H9 (cell line): Measurements from ENCODE around the gene MVD. TPM values are rescaled to one million over a fixed set of nuclear protein-coding genes. Genes with fewer than 3 reads are reported as not detected.
A peak's percentile ranks its signal among the peaks of the same experiment; 100 is the strongest.

Experiments
- DNase-seq: peaks from one replicate; pipeline ENCODE4 v3.0.0-alpha.2; 2017
- H2AFZ ChIP-seq: one replicate; pipeline ENCODE4 v1.6.1; 2013; ENCODE audit warnings: mild to moderate bottlenecking, low read length, control low read depth, moderate library complexity
- H2AK5ac ChIP-seq: 2 replicates; pipeline ENCODE4 v1.6.1; 2013; ENCODE audit warnings: low read length, control low read depth, mixed read lengths; ENCODE audit not compliant: insufficient read length
- H2BK120ac ChIP-seq: one replicate; pipeline ENCODE4 v1.6.1; 2013; ENCODE audit warnings: low read depth, mild to moderate bottlenecking, low read length, control low read depth, inconsistent platforms; ENCODE audit not compliant: poor library complexity, severe bottlenecking
- H2BK12ac ChIP-seq: 2 replicates; pipeline ENCODE4 v1.6.1; 2013; ENCODE audit warnings: low read length, control low read depth, mixed read lengths, low read depth; ENCODE audit not compliant: insufficient read length
- H2BK15ac ChIP-seq: 2 replicates; pipeline ENCODE4 v1.6.1; 2013; ENCODE audit warnings: low read depth, low read length, control low read depth
- H2BK20ac ChIP-seq: one replicate; pipeline ENCODE4 v1.6.1; 2013; ENCODE audit warnings: low read depth, mild to moderate bottlenecking, low read length, control low read depth, inconsistent platforms; ENCODE audit not compliant: poor library complexity, severe bottlenecking
- H2BK5ac ChIP-seq: 2 replicates; pipeline ENCODE4 v1.6.1; 2013; ENCODE audit warnings: low read length, control low read depth, mixed read lengths; ENCODE audit not compliant: insufficient read length
- H3K14ac ChIP-seq: 2 replicates; pipeline ENCODE4 v1.6.1; 2013; ENCODE audit warnings: low read length, control low read depth; ENCODE audit not compliant: insufficient read depth
- H3K18ac ChIP-seq: 2 replicates; pipeline ENCODE4 v1.6.1; 2013; ENCODE audit warnings: low read depth, mild to moderate bottlenecking, mixed read lengths, low read length, control low read depth; ENCODE audit not compliant: insufficient read length
- H3K23ac ChIP-seq: 2 replicates; pipeline ENCODE4 v1.6.1; 2013; ENCODE audit warnings: low read length, control low read depth, mixed read lengths, low read depth; ENCODE audit not compliant: insufficient read length
- H3K23me2 ChIP-seq: 2 replicates; pipeline ENCODE4 v1.6.1; 2013; ENCODE audit warnings: low read depth, mild to moderate bottlenecking, mixed read lengths, low read length, control low read depth; ENCODE audit not compliant: insufficient read length, poor library complexity, severe bottlenecking
- H3K27ac ChIP-seq: 2 replicates; pipeline ENCODE4 v1.5.1; 2013; ENCODE audit warnings: low read length, control low read depth, mixed read lengths, low read depth; ENCODE audit not compliant: insufficient read length
- H3K27me3 ChIP-seq: 2 replicates; pipeline ENCODE4 v1.6.1; 2013; ENCODE audit warnings: low read length, control low read depth, inconsistent platforms; ENCODE audit not compliant: insufficient read depth
- H3K4ac ChIP-seq: 2 replicates; pipeline ENCODE4 v1.6.1; 2013; ENCODE audit warnings: low read depth, mild to moderate bottlenecking, control low read depth, inconsistent platforms, low read length, moderate library complexity
- H3K4me1 ChIP-seq: 2 replicates; pipeline ENCODE4 v1.6.1; 2013; ENCODE audit warnings: low read length, control low read depth, inconsistent platforms; ENCODE audit not compliant: insufficient read depth
- H3K4me2 ChIP-seq: 2 replicates; pipeline ENCODE4 v1.6.1; 2013; ENCODE audit warnings: low read length, control low read depth, mixed read lengths; ENCODE audit not compliant: insufficient read length, insufficient read depth
- H3K56ac ChIP-seq: 2 replicates; pipeline ENCODE4 v1.6.1; 2013; ENCODE audit warnings: low read depth, mild to moderate bottlenecking, mixed read lengths, low read length, control low read depth; ENCODE audit not compliant: insufficient read length
- H3K79me1 ChIP-seq: 2 replicates; pipeline ENCODE4 v1.6.1; 2013; ENCODE audit warnings: low read depth, mild to moderate bottlenecking, moderate library complexity, low read length, control low read depth, inconsistent platforms; ENCODE audit not compliant: insufficient read depth, poor library complexity, severe bottlenecking
- H3K79me2 ChIP-seq: 2 replicates; pipeline ENCODE4 v1.6.1; 2013; ENCODE audit warnings: low read length, control low read depth, inconsistent platforms; ENCODE audit not compliant: insufficient read depth
- H3K9ac ChIP-seq: 2 replicates; pipeline ENCODE4 v1.6.1; 2013; ENCODE audit warnings: low read length, control low read depth, mixed read lengths; ENCODE audit not compliant: insufficient read length; ENCODE audit errors: extremely low read depth
- H3K9me3 ChIP-seq: one replicate; pipeline ENCODE4 v1.6.1; 2013; ENCODE audit warnings: low read depth, low read length, inconsistent platforms; ENCODE audit not compliant: control insufficient read depth
- H3T11ph ChIP-seq: one replicate; pipeline ENCODE4 v1.6.1; 2013; ENCODE audit warnings: mild to moderate bottlenecking, low read length, control low read depth, inconsistent platforms
- H4K20me1 ChIP-seq: one replicate; pipeline ENCODE4 v1.6.1; 2013; ENCODE audit not compliant: control insufficient read depth, insufficient read length, insufficient read depth
- H4K5ac ChIP-seq: 2 replicates; pipeline ENCODE4 v1.6.1; 2013; ENCODE audit warnings: low read depth, mild to moderate bottlenecking, mixed read lengths, low read length, control low read depth; ENCODE audit not compliant: insufficient read length
- H4K8ac ChIP-seq: replicated peaks from 2 replicates; pipeline ENCODE4 v1.6.1; 2013; ENCODE audit warnings: low read length, control low read depth, mixed read lengths, low read depth; ENCODE audit not compliant: insufficient read length
- H4K91ac ChIP-seq: 2 replicates; pipeline ENCODE4 v1.6.1; 2013; ENCODE audit warnings: low read depth, mild to moderate bottlenecking, moderate library complexity, mixed read lengths, low read length, control low read depth; ENCODE audit not compliant: insufficient read length
- H3K27ac Mint-ChIP-seq, 3 experiments: 2 replicates in 2 of 3; 3 replicates in 1 of 3; pipeline ENCODE4 v1.8.0; 2020 to 2021; ENCODE audit warnings: mixed read lengths in 3 of 3, mild to moderate bottlenecking in 1 of 3, moderate library complexity in 1 of 3
- H3K27me3 Mint-ChIP-seq: 2 replicates; pipeline ENCODE4 v1.8.0; 2021; ENCODE audit warnings: low read depth, mild to moderate bottlenecking, moderate library complexity, mixed read lengths
- H3K36me3 Mint-ChIP-seq, 3 experiments: 2 replicates in 2 of 3; 3 replicates in 1 of 3; pipeline ENCODE4 v1.8.0; 2020 to 2021; ENCODE audit warnings: low read depth in 3 of 3, mixed read lengths in 3 of 3; ENCODE audit not compliant: insufficient read depth in 1 of 3
- H3K4me1 Mint-ChIP-seq, 2 experiments: 2 replicates each; pipeline ENCODE4 v1.8.0; 2020; ENCODE audit warnings: mixed read lengths in 2 of 2
- H3K4me3 Mint-ChIP-seq, 2 experiments: 2 replicates in 1 of 2; 3 replicates in 1 of 2; pipeline ENCODE4 v1.8.0; 2020 to 2021; ENCODE audit warnings: mild to moderate bottlenecking in 2 of 2, mixed read lengths in 2 of 2, moderate library complexity in 1 of 2
- H3K9me3 Mint-ChIP-seq, 2 experiments: 2 replicates in 1 of 2; 3 replicates in 1 of 2; pipeline ENCODE4 v1.8.0; 2020; ENCODE audit warnings: mild to moderate bottlenecking in 2 of 2, mixed read lengths in 2 of 2, moderate library complexity in 1 of 2
- CTCF ChIP-seq: fragments of 200-600 bp; sonication (generic); conservative IDR thresholded peaks from 3 replicates; pipeline ENCODE4 v1.8.0; 2021; ENCODE audit warnings: antibody characterized with exemption, mild to moderate bottlenecking
- WGBS: extraction: QIAGEN DNeasy Blood & Tissue Kit; methylation state at CpG from one replicate; pipeline ENCODE4 v1.1.7; 2013; ENCODE audit warnings: missing lambda C conversion rate, low lambda C conversion rate, mixed read lengths; ENCODE audit not compliant: insufficient read length; ENCODE audit errors: extremely low coverage; 5-methylcytosine and 5-hydroxymethylcytosine counted together
- total RNA-seq: library from RNA; stranded (reverse); gene quantifications from 2 replicates; pipeline ENCODE4 v1.2.1, GENCODE V29; 2021

MVD gene
- total RNA-seq, 1 experiment from 2014 or later, result 53.2 TPM

- H2BK5ac ChIP-seq, result no peak overlapping the region
- no peak overlapping the region for H3K27ac ChIP-seq
- H3T11ph ChIP-seq, result no peak overlapping the region
- no peaks in the 10 kb centered on the region; the same call in 1 of the 2 replicates for H3K27me3 ChIP-seq
- H4K91ac ChIP-seq, result no peak overlapping the region
- H2BK15ac ChIP-seq, result no peak overlapping the region
- H3K23me2 ChIP-seq, result peaks cover 9% of the 10 kb centered on the region
- peak; percentile 84 for DNase-seq
- H2BK20ac ChIP-seq, result no peak overlapping the region
- peak; percentile 74 for TF ChIP-seq CTCF
- no CpG with 5 or more reads among the region's 31 CpGs for WGBS
- no peak overlapping the region for H3K4ac ChIP-seq
- no peak overlapping the region for H3K4me2 ChIP-seq
- no peak overlapping the region for H2AK5ac ChIP-seq
- H3K27me3 Mint-ChIP-seq, result peaks cover 4% of the 10 kb centered on the region
- no peak overlapping the region for H2BK120ac ChIP-seq
- H3K9me3 Mint-ChIP-seq, result no peaks in the 10 kb centered on the region
- H3K4me3 Mint-ChIP-seq, result no peak overlapping the region; a peak in 1 of 5 replicates
- H2AFZ ChIP-seq, result no peak overlapping the region
- H3K4me1 ChIP-seq, result no peaks in the 10 kb centered on the region
- H3K56ac ChIP-seq, result no peak overlapping the region
- no peaks in the 10 kb centered on the region for H4K20me1 ChIP-seq
- H3K23ac ChIP-seq, result no peak overlapping the region
- H3K18ac ChIP-seq, result no peak overlapping the region
- no peak overlapping the region for H3K14ac ChIP-seq
- H3K4me1 Mint-ChIP-seq, result peaks cover 7 to 8% of the 10 kb centered on the region in 2 experiments; a peak in 3 of 4 replicates
- H3K9me3 ChIP-seq, result no peaks in the 10 kb centered on the region
- H3K9ac ChIP-seq, result no peak overlapping the region
- H3K36me3 Mint-ChIP-seq, result peaks cover 0 to 2% (median 0%) of the 10 kb centered on the region in 3 experiments; a peak in 1 of 7 replicates
- H2BK12ac ChIP-seq, result no peak overlapping the region
- no peak overlapping the region for H4K8ac ChIP-seq
- no peak overlapping the region for H4K5ac ChIP-seq
- no peak overlapping the region for H3K27ac Mint-ChIP-seq
- H3K79me2 ChIP-seq, result no peaks in the 10 kb centered on the region
- no peaks in the 10 kb centered on the region for H3K79me1 ChIP-seq
Measured at GRCh38 chr16:88681084-88681680, 18.3 kb upstream of the MVD start.
